NCI-H1694 treated with DMSO at 0.1 percent for 48 hours (cell line): ENCODE data around the gene PDE9A.
A peak's percentile ranks its signal among the peaks of the same experiment; 100 is the strongest.

ENCODE experiments used
- DNase-seq: peaks from one replicate; lab custom pipeline; 2025; lab: John Stamatoyannopoulos, UW

PDE9A gene

GRCh38 chr21:42673633-42674328 is 20.4 kb downstream of the PDE9A start:
- no peak for DNase-seq

- DNase-seq: peak; percentile 32
Observed at GRCh38 chr21:42674351-42674940, 21.0 kb downstream of the PDE9A start.

GRCh38 chr21:42675403-42675802 is 22.0 kb downstream of the PDE9A start:
- no peak for DNase-seq

- DNase-seq: no peak
Observed at GRCh38 chr21:42676808-42677207, 23.4 kb downstream of the PDE9A start.

- peak; percentile 11 for DNase-seq
Observed at GRCh38 chr21:42677339-42678321, 24.2 kb downstream of the PDE9A start.

GRCh38 chr21:42678618-42679295 is 25.3 kb downstream of the PDE9A start:
- DNase-seq: no peak

GRCh38 chr21:42679319-42680057 is 26.1 kb downstream of the PDE9A start:
- DNase-seq: no peak

- DNase-seq: no peak
Observed at GRCh38 chr21:42680058-42680330, 26.6 kb downstream of the PDE9A start.

- DNase-seq: no peak
Observed at GRCh38 chr21:42680429-42680828, 27.0 kb downstream of the PDE9A start.

GRCh38 chr21:42681296-42682206 is 28.1 kb downstream of the PDE9A start:
- DNase-seq: no peak

GRCh38 chr21:42682661-42683210 is 29.3 kb downstream of the PDE9A start:
- DNase-seq: no peak

GRCh38 chr21:42683371-42684108 is 30.1 kb downstream of the PDE9A start:
- no peak for DNase-seq

- no peak for DNase-seq
Observed at GRCh38 chr21:42684109-42684916, 30.9 kb downstream of the PDE9A start.

- DNase-seq: no peak
Observed at GRCh38 chr21:42685036-42685435, 31.6 kb downstream of the PDE9A start.

- DNase-seq: no peak
Observed at GRCh38 chr21:42685954-42686500, 32.6 kb downstream of the PDE9A start.

- no peak for DNase-seq
Observed at GRCh38 chr21:42687796-42688195, 34.4 kb downstream of the PDE9A start.

GRCh38 chr21:42688226-42688840 is 34.9 kb downstream of the PDE9A start:
- DNase-seq: no peak

GRCh38 chr21:42688841-42689371 is 35.5 kb downstream of the PDE9A start:
- no peak for DNase-seq
